ENCODE results near the gene INTS6L.
"Not testable (repeated sequence)": the region's sequence is repeated elsewhere in the genome, so short reads cannot be mapped to it uniquely, and the experiment has no call there.

Gene INTS6L

GRCh38 chrX:135605906-135606305 is 85.4 kb downstream of the INTS6L start:
- DNase-seq (ENCODE audit: low read depth), result no peak

- DNase-seq (ENCODE audit: low read depth), result not testable (repeated sequence)
Observed at GRCh38 chrX:135624408-135625204, 104.1 kb downstream of the INTS6L start.

DNA sequence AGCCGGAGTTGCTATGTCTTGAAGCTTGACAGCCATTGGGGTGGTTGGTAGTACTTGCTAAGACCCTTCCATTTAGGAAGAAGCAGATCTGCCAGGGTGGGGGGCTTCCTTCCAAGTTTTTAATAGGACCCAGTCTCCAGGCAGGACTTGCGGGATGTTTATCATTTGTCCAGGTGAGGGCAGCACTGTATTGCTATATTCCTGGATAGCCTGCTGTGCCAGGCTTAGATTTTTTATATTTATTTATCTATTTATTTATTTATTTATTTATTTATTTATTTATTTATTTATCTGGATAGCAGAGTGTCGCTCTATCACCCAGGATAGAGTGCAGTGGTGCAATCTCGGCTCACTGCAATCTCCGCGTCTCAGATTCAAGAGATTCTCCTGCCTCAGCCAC is 105.5 kb downstream of the INTS6L start:
- no peak for DNase-seq (ENCODE audit: low read depth)

DNA sequence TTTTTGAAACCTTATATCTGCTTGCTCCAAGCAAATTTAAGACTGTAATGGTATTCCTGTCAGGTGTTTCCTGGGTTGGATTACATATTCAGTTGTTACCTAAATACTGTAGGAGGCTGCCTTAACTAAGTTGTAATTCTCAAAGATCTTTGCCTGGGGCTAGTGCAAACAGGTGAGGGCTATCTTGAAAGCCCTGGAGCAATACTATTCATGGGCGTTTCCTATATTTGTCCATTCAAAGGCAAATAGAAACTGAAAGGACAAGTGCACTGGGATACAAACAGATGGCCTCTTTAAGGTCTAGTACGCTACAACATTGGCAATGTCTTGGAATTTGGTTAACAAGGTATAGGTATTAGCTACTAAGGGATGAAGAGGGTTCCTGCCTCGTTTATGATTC is 108.9 kb downstream of the INTS6L start:
- DNase-seq (ENCODE audit: low read depth), result no peak

All from HS-27A (cell line).